HepG2 (cell line): ENCODE measurements around the gene LAMB2. TPM values are rescaled to one million over a fixed set of nuclear protein-coding genes. Genes with fewer than 3 reads are reported as not detected.

Experiments used
- BRD4 ChIP-seq: sonication (generic); formaldehyde crosslinking; IDR thresholded peaks from 2 replicates; pipeline ENCODE4 v1.4.0; 2020; ENCODE audit warnings: missing genetic modification reagents
- FOXM1 ChIP-seq: sonication (generic); formaldehyde crosslinking; IDR thresholded peaks from 2 replicates; pipeline ENCODE4 v1.5.0; 2020; ENCODE audit warnings: missing genetic modification reagents
- MAFK ChIP-seq, 2 experiments: IDR thresholded peaks in 1 of 2; conservative IDR thresholded peaks in 1 of 2; 2 replicates each; pipeline ENCODE4 v1.6.1; 2011; ENCODE audit warnings: improper control_type of control experiment in 2 of 2, low read length in 2 of 2
- NFKB2 ChIP-seq: sonication (generic); formaldehyde crosslinking; IDR thresholded peaks from 2 replicates; pipeline ENCODE4 v1.4.0; 2020; ENCODE audit warnings: missing genetic modification reagents, borderline replicate concordance
- SUZ12 ChIP-seq: fragments of 150-350 bp; IDR thresholded peaks from 2 replicates; pipeline ENCODE4 v1.6.1; 2014; ENCODE audit warnings: low read depth, low read length
- TBL1XR1 ChIP-seq: fragments of 150-350 bp; IDR thresholded peaks from 2 replicates; pipeline ENCODE4 v1.6.1; 2014; ENCODE audit warnings: borderline replicate concordance, low read length; ENCODE audit not compliant: partially characterized antibody
- ZNF20 ChIP-seq: sonication (generic); formaldehyde crosslinking; IDR thresholded peaks from 2 replicates; pipeline ENCODE4 v1.4.0; 2020; ENCODE audit warnings: mild to moderate bottlenecking, moderate library complexity, missing genetic modification reagents
- ZNF225 ChIP-seq: sonication (generic); formaldehyde crosslinking; IDR thresholded peaks from 2 replicates; pipeline ENCODE4 v1.4.0; 2020; ENCODE audit warnings: mild to moderate bottlenecking, missing genetic modification reagents
- ZNF282 ChIP-seq: fragments of 450-650 bp; IDR thresholded peaks from 2 replicates; pipeline ENCODE4 v1.6.1; 2018; ENCODE audit not compliant: partially characterized antibody
- ZNF326 ChIP-seq: sonication (generic); formaldehyde crosslinking; IDR thresholded peaks from 2 replicates; pipeline ENCODE4 v1.4.0; 2020; ENCODE audit warnings: missing genetic modification reagents, borderline replicate concordance
- ZNF337 ChIP-seq: sonication (generic); formaldehyde crosslinking; IDR thresholded peaks from 2 replicates; pipeline ENCODE4 v1.5.1; 2020; ENCODE audit warnings: missing genetic modification reagents, low read depth, mild to moderate bottlenecking, borderline replicate concordance
- ZNF546 ChIP-seq: sonication (generic); formaldehyde crosslinking; conservative IDR thresholded peaks from 2 replicates; pipeline ENCODE4 v1.8.1; 2023; ENCODE audit warnings: mild to moderate bottlenecking, missing genetic modification reagents
- ZNF577 ChIP-seq: sonication (generic); formaldehyde crosslinking; IDR thresholded peaks from 2 replicates; pipeline ENCODE4 v1.4.0; 2020; ENCODE audit warnings: mild to moderate bottlenecking, low read depth, missing genetic modification reagents, borderline replicate concordance
- ZNF747 ChIP-seq: sonication (generic); formaldehyde crosslinking; IDR thresholded peaks from 2 replicates; pipeline ENCODE4 v1.8.1; 2023; ENCODE audit warnings: missing genetic modification reagents, mild to moderate bottlenecking, borderline replicate concordance
- ZNF878 ChIP-seq: sonication (generic); formaldehyde crosslinking; IDR thresholded peaks from 2 replicates; pipeline ENCODE4 v1.8.1; 2023; ENCODE audit warnings: mild to moderate bottlenecking, missing genetic modification reagents, moderate library complexity
- polyA plus RNA-seq, 8 experiments: library from polyadenylated mRNA; depleted of rRNA in 3 of 8; stranded (reverse) in 7 of 8; unstranded in 1 of 8; fragments of >200 nt; fragmentation: Illumina TruSeq in 4 of 8; extraction: Trizol in 4 of 8; gene quantifications; 2 replicates each; pipeline versions ENCODE4 v1.2.1 to v1.2.3, GENCODE V29; 2011 to 2016; ENCODE audit warnings: low read depth in 4 of 8, missing spikeins in 1 of 8, mixed read lengths in 1 of 8; ENCODE audit not compliant: insufficient read depth in 1 of 8
- total RNA-seq, 5 experiments: library from RNA; depleted of rRNA; stranded (reverse); fragments of >200 nt; fragmentation: Illumina TruSeq; extraction: Trizol; gene quantifications; 2 replicates each; pipeline ENCODE4 v1.2.3, GENCODE V29; 2016; ENCODE audit warnings: low read depth in 1 of 5
- TF ChIP-seq, protein P1 (sequence below): IDR thresholded peaks from 2 replicates; pipeline ENCODE4 v1.6.1; 2016
- TF ChIP-seq, protein P2 (sequence below): sonication (generic); formaldehyde crosslinking; conservative IDR thresholded peaks from 2 replicates; pipeline ENCODE4 v1.8.0; 2022; ENCODE audit warnings: mild to moderate bottlenecking, moderate library complexity, missing genetic modification reagents
- TF ChIP-seq, protein P3 (sequence below): sonication (generic); formaldehyde crosslinking; IDR thresholded peaks from 2 replicates; pipeline ENCODE4 v1.4.0; 2020; ENCODE audit warnings: missing genetic modification reagents, low read depth, mild to moderate bottlenecking, borderline replicate concordance
- TF ChIP-seq, protein P4 (sequence below): IDR thresholded peaks from 2 replicates; pipeline ENCODE4 v1.6.1; 2016; ENCODE audit warnings: missing genetic modification reagents, missing compliant biosample characterization
- TF ChIP-seq, protein P5 (sequence below): sonication (generic); formaldehyde crosslinking; IDR thresholded peaks from 2 replicates; pipeline ENCODE4 v1.8.0; 2022; ENCODE audit warnings: missing genetic modification reagents, mild to moderate bottlenecking, inconsistent platforms, borderline replicate concordance
- TF ChIP-seq, protein P6 (sequence below): sonication (generic); formaldehyde crosslinking; IDR thresholded peaks from 2 replicates; pipeline ENCODE4 v1.5.1; 2020; ENCODE audit warnings: missing genetic modification reagents, mild to moderate bottlenecking, borderline replicate concordance

LAMB2 gene
- total and polyA plus RNA-seq, 2 of the 13 experiments (the other 11 are each of a cell fraction or from before 2014, with no cell fraction given) = 208 to 443 TPM

DNA sequence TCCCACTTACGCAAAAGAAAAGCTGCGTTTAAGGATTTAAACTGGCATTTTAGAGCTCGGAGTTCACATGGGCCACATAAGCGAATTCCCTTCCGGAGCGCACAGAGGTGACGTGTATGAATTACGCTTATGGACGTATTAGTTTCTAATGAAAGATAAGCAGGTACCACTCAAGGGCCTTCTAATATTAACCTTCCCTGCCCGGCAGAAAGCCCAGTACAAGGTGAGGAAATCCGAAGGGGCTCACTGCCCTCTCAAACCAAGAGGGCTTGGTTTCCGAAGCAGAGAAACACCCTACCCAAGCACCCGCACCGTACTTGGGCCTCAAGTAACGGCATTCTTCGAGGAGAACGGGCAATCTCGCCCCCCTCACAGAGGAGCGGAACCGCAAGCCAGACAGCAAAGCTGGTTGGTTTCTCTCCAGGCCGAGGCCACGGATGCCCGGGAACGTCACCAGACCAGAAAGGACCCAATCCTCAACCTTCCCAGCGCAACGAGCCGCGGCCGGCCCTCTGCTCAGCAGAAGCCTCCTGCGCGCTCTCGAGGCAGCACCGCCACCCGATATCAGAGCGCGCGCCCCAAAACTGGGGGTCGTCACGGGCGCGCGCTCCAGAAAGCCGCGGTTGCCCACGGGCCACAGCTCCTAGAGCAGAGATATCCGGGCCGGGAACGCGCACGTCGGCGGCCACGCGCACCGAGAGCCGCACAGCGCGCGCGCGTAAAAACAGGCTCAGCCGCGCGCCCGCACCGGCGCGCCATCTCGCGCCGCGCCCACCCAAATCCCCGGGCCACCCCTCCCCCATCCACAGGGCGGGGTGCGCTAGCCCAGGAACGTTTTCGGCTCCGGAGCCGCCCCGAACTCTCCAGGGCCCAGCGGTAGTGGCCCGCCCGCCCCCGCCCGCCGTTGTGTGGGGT lies 39.7 kb downstream of the LAMB2 start (continued):
- no peak for TF ChIP-seq ZNF282
- no peak for TF ChIP-seq ZNF20 (CRISPR knock-in tag)
- TF ChIP-seq SUZ12 = no peak
- TF ChIP-seq, protein P1, sequence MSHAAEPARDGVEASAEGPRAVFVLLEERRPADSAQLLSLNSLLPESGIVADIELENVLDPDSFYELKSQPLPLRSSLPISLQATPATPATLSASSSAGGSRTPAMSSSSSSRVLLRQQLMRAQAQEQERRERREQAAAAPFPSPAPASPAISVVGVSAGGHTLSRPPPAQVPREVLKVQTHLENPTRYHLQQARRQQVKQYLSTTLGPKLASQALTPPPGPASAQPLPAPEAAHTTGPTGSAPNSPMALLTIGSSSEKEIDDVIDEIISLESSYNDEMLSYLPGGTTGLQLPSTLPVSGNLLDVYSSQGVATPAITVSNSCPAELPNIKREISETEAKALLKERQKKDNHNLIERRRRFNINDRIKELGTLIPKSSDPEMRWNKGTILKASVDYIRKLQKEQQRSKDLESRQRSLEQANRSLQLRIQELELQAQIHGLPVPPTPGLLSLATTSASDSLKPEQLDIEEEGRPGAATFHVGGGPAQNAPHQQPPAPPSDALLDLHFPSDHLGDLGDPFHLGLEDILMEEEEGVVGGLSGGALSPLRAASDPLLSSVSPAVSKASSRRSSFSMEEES (CRISPR knock-in tag) = no peak
- no peak for TF ChIP-seq NFKB2
- TF ChIP-seq, protein P2, sequence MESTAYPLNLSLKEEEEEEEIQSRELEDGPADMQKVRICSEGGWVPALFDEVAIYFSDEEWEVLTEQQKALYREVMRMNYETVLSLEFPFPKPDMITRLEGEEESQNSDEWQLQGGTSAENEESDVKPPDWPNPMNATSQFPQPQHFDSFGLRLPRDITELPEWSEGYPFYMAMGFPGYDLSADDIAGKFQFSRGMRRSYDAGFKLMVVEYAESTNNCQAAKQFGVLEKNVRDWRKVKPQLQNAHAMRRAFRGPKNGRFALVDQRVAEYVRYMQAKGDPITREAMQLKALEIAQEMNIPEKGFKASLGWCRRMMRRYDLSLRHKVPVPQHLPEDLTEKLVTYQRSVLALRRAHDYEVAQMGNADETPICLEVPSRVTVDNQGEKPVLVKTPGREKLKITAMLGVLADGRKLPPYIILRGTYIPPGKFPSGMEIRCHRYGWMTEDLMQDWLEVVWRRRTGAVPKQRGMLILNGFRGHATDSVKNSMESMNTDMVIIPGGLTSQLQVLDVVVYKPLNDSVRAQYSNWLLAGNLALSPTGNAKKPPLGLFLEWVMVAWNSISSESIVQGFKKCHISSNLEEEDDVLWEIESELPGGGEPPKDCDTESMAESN = peak; percentile 31; the same call in 1 of the 2 replicates
- TF ChIP-seq, protein P3, sequence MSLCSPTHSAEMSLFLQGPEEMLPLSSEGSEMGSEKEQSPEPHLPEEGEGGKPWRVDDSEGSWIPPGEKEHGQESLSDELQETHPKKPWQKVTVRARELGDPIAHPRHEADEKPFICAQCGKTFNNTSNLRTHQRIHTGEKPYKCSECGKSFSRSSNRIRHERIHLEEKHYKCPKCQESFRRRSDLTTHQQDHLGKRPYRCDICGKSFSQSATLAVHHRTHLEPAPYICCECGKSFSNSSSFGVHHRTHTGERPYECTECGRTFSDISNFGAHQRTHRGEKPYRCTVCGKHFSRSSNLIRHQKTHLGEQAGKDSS (CRISPR knock-in tag) = no peak
- no peak for TF ChIP-seq ZNF878 (CRISPR knock-in tag)
- no peak; the same call in 1 of the 2 replicates for TF ChIP-seq ZNF546 (CRISPR knock-in tag)
- no peak for TF ChIP-seq BRD4 (CRISPR knock-in tag)
- TF ChIP-seq, protein P4, sequence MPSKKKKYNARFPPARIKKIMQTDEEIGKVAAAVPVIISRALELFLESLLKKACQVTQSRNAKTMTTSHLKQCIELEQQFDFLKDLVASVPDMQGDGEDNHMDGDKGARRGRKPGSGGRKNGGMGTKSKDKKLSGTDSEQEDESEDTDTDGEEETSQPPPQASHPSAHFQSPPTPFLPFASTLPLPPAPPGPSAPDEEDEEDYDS (CRISPR knock-in tag) = 0 out of 2 replicates have a peak, but pooled peaks have one; percentile 13
- no peak for TF ChIP-seq ZNF577
- TF ChIP-seq TBL1XR1 = no peak
- TF ChIP-seq, protein P5, sequence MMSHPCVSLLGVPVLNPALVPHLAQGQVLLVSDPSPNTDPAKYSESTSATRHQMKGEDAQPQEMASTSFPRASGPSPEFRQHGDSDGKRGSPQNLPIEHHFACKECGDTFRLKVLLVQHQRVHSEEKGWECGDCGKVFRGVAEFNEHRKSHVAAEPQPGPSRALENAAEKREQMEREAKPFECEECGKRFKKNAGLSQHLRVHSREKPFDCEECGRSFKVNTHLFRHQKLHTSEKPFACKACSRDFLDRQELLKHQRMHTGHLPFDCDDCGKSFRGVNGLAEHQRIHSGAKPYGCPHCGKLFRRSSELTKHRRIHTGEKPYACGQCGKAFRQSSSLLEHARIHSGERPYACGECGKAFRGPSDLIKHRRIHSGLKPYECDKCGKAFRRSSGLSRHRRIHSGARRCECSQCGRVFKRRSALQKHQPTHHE (CRISPR knock-in tag) = no peak
- TF ChIP-seq ZNF337 = no peak
- TF ChIP-seq, protein P6, sequence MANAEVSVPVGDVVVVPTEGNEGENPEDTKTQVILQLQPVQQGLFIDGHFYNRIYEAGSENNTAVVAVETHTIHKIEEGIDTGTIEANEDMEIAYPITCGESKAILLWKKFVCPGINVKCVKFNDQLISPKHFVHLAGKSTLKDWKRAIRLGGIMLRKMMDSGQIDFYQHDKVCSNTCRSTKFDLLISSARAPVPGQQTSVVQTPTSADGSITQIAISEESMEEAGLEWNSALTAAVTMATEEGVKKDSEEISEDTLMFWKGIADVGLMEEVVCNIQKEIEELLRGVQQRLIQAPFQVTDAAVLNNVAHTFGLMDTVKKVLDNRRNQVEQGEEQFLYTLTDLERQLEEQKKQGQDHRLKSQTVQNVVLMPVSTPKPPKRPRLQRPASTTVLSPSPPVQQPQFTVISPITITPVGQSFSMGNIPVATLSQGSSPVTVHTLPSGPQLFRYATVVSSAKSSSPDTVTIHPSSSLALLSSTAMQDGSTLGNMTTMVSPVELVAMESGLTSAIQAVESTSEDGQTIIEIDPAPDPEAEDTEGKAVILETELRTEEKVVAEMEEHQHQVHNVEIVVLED (CRISPR knock-in tag) = peak; percentile 72
- no peak for TF ChIP-seq ZNF326 (CRISPR knock-in tag)
- no peak for TF ChIP-seq FOXM1 (CRISPR knock-in tag)
- no peak for TF ChIP-seq MAFK (conservative IDR thresholded peaks at IDR 0.05 in 1 of 2, IDR thresholded peaks at IDR 0.05 in 1 of 2; ENCODE audit: low read length in 2 of 2)
- no peak for TF ChIP-seq ZNF747 (CRISPR knock-in tag)
- no peak; the same call in 1 of the 2 replicates for TF ChIP-seq ZNF225 (CRISPR knock-in tag)
